Nephron progenitor cell (in vitro differentiated cells): ENCODE results near the gene TNPO1.

ENCODE experiments used
- DNase-seq: peaks from one replicate; pipeline ENCODE4 v3.0.0; 2021
- H3K27ac Mint-ChIP-seq: 2 replicates; pipeline ENCODE4 v1.8.0; 2021; ENCODE audit warnings: mild to moderate bottlenecking, moderate library complexity, mixed read lengths
- H3K27me3 Mint-ChIP-seq: 2 replicates; pipeline ENCODE4 v1.8.0; 2021; ENCODE audit warnings: mild to moderate bottlenecking, low read depth, mixed read lengths; ENCODE audit not compliant: poor library complexity
- H3K36me3 Mint-ChIP-seq: 2 replicates; pipeline ENCODE4 v1.8.0; 2021; ENCODE audit warnings: low read depth, mixed read lengths
- H3K4me1 Mint-ChIP-seq: 2 replicates; pipeline ENCODE4 v1.8.0; 2021; ENCODE audit warnings: mixed read lengths
- H3K4me3 Mint-ChIP-seq: 2 replicates; pipeline ENCODE4 v1.8.0; 2021; ENCODE audit warnings: mild to moderate bottlenecking, moderate library complexity, mixed read lengths
- H3K9me3 Mint-ChIP-seq: 2 replicates; pipeline ENCODE4 v1.8.0; 2021; ENCODE audit warnings: mild to moderate bottlenecking, moderate library complexity, mixed read lengths
- CTCF ChIP-seq: fragments of 200-600 bp; sonication (generic); IDR thresholded peaks from 2 replicates; pipeline ENCODE4 v1.5.0; 2021; ENCODE audit warnings: antibody characterized with exemption

TNPO1 gene

GRCh38 chr5:72816284-72817075 is at the start of gene TNPO1:
TNPO1 (plus strand) TSS chr5:72816661; CDS start chr5:72816738, 77 bp downstream.
- TF ChIP-seq CTCF, result no peak
- Mint-ChIP-seq H3K4me1 (peaks cover 37% of the 10 kb centered on the region), H3K27ac (peak within 1 kb of the TSS; percentile 100), H3K4me3 (peak within 1 kb of the TSS; percentile 99), H3K36me3 (peaks cover 21% of the 10 kb centered on the region), H3K27me3 (no peaks in the 10 kb centered on the region), H3K9me3 (peaks cover 16% of the 10 kb centered on the region)
- peak; percentile 95 for DNase-seq

DNA sequence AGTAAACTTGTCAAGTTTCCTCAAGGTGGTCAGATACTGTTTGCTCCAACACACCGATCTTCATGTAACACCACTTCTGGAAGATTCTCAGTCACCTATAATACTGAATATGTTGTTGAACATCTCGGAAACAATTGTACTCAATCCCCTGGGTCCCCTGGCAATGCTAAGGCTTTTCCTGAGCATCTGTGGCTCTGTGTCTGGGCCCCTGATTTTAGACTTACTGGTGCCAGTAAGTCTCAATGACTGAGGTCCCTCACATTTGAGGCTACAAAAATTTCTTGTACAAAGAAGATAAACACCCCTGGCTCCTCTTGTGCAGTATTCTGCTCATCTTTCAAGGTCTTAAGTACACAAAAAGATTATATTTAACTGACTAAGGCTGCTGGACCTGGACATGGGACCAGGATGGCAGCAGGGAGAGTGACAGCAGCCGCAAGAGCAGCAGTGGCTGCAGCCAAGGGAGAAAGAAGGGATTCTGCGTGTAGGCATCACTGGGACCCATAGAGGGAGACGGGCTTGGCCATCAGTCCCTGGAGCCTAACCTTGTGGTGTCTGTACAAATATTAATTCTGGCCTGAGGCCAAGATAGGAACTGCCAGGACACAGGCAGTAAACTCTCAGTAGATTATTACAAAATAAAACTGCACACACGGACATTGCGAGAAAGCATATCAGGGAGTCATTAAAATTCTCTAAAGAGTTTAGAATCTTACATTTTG is 49.0 kb upstream of the TNPO1 start:
- H3K27me3 Mint-ChIP-seq, result no peaks in the 10 kb centered on the region

DNA sequence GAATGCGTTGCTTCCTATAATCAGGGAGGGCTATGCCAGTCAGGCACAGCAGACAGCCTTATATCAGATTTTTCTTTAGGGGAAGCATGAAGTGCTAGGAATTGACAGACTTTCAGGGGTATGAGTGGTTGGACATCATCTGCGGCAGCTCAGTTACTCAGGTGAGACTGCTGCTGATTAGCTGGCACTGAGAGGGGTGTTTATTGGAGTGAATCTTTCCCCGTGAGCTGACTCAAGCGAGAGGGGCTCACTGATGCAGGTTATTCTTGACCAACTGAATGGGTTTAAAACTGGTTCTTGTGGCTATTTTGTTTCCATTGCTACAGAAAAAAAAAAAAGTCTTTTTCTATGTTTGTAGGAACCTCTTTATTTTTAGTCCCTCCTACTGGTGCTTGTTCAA is 46.2 kb upstream of the TNPO1 start:
- H3K36me3 Mint-ChIP-seq, result no peaks in the 10 kb centered on the region
- H3K27ac Mint-ChIP-seq, result no peak overlapping the region
- H3K4me1 Mint-ChIP-seq, result no peaks in the 10 kb centered on the region
- peaks cover 3% of the 10 kb centered on the region for H3K9me3 Mint-ChIP-seq
- H3K27me3 Mint-ChIP-seq, result no peaks in the 10 kb centered on the region
- TF ChIP-seq CTCF, result no peak
- H3K4me3 Mint-ChIP-seq, result no peak overlapping the region
- no peak for DNase-seq

More for the DNA sequence above, 49.0 kb upstream of the TNPO1 start:
- no peak overlapping the region for H3K27ac Mint-ChIP-seq
- H3K36me3 Mint-ChIP-seq, result no peaks in the 10 kb centered on the region
- DNase-seq, result no peak
- no peak overlapping the region for H3K4me3 Mint-ChIP-seq
- no peaks in the 10 kb centered on the region for H3K9me3 Mint-ChIP-seq
- no peaks in the 10 kb centered on the region for H3K4me1 Mint-ChIP-seq
- no peak for TF ChIP-seq CTCF

GRCh38 chr5:72776684-72777083 is 39.8 kb upstream of the TNPO1 start:
- Mint-ChIP-seq H3K4me3 (no peak overlapping the region), H3K27ac (no peak overlapping the region), H3K9me3 (peaks cover 58% of the 10 kb centered on the region)

GRCh38 chr5:72779520-72779919 is 36.9 kb upstream of the TNPO1 start:
- TF ChIP-seq CTCF, result no peak
- no peaks in the 10 kb centered on the region for H3K4me1 Mint-ChIP-seq
- peaks cover 4% of the 10 kb centered on the region for H3K27me3 Mint-ChIP-seq
- no peak for DNase-seq
- H3K36me3 Mint-ChIP-seq, result peaks cover 5% of the 10 kb centered on the region
- no peak overlapping the region for H3K27ac Mint-ChIP-seq
- peaks cover 58% of the 10 kb centered on the region for H3K9me3 Mint-ChIP-seq
- H3K4me3 Mint-ChIP-seq, result no peak overlapping the region

More at GRCh38 chr5:72776684-72777083, 39.8 kb upstream of the TNPO1 start:
- Mint-ChIP-seq H3K4me1 (no peaks in the 10 kb centered on the region), H3K36me3 (peaks cover 5% of the 10 kb centered on the region), H3K27me3 (no peaks in the 10 kb centered on the region)
- TF ChIP-seq CTCF, result no peak
- DNase-seq, result no peak
